Measurements from ENCODE around the gene PRPSAP1.

The PRPSAP1 gene

DNA sequence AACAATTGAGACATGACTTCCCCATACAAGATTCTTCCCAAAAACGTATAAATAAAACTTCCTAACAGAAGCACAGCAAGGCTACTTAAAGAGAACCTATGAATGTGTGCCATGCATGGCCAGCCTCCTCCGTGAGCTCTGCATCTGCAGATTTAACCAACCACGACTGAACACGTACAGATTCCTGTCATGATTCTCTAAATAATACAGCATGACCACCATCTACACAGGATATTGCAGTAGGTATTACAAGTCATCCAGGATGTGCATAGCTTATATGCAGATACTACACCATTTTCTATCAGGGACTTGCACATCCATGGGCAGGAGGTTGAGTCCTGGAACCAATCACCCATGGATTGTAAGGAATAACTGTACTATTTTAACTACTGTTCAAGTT is 44.3 kb downstream of the PRPSAP1 start:
- TF ChIP-seq CREB1 (IDR thresholded peaks at IDR 0.05; ENCODE audit: low read depth) (no peak), USF1 (IDR thresholded peaks at IDR 0.05) (no peak), EGR1 (IDR thresholded peaks at IDR 0.05) (no peak), CEBPB (IDR thresholded peaks at IDR 0.05) (no peak), NFIC (IDR thresholded peaks at IDR 0.05) (no peak), YY1 (IDR thresholded peaks at IDR 0.05; ENCODE audit: low read depth) (no peak), TEAD4 (IDR thresholded peaks at IDR 0.05) (no peak), EP300 (IDR thresholded peaks at IDR 0.05; ENCODE audit: borderline replicate concordance) (no peak), FOXM1 (IDR thresholded peaks at IDR 0.05; ENCODE audit: borderline replicate concordance, low read depth) (no peak), ZBTB7A (IDR thresholded peaks at IDR 0.05; ENCODE audit: low read depth) (no peak), RAD21 (IDR thresholded peaks at IDR 0.05; ENCODE audit: low read depth) (no peak), TCF12 (IDR thresholded peaks at IDR 0.05; ENCODE audit: low read depth) (no peak)
- TF ChIP-seq, protein P1, sequence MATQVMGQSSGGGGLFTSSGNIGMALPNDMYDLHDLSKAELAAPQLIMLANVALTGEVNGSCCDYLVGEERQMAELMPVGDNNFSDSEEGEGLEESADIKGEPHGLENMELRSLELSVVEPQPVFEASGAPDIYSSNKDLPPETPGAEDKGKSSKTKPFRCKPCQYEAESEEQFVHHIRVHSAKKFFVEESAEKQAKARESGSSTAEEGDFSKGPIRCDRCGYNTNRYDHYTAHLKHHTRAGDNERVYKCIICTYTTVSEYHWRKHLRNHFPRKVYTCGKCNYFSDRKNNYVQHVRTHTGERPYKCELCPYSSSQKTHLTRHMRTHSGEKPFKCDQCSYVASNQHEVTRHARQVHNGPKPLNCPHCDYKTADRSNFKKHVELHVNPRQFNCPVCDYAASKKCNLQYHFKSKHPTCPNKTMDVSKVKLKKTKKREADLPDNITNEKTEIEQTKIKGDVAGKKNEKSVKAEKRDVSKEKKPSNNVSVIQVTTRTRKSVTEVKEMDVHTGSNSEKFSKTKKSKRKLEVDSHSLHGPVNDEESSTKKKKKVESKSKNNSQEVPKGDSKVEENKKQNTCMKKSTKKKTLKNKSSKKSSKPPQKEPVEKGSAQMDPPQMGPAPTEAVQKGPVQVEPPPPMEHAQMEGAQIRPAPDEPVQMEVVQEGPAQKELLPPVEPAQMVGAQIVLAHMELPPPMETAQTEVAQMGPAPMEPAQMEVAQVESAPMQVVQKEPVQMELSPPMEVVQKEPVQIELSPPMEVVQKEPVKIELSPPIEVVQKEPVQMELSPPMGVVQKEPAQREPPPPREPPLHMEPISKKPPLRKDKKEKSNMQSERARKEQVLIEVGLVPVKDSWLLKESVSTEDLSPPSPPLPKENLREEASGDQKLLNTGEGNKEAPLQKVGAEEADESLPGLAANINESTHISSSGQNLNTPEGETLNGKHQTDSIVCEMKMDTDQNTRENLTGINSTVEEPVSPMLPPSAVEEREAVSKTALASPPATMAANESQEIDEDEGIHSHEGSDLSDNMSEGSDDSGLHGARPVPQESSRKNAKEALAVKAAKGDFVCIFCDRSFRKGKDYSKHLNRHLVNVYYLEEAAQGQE (IDR thresholded peaks at IDR 0.05; ENCODE audit: low read depth) = no peak

DNA sequence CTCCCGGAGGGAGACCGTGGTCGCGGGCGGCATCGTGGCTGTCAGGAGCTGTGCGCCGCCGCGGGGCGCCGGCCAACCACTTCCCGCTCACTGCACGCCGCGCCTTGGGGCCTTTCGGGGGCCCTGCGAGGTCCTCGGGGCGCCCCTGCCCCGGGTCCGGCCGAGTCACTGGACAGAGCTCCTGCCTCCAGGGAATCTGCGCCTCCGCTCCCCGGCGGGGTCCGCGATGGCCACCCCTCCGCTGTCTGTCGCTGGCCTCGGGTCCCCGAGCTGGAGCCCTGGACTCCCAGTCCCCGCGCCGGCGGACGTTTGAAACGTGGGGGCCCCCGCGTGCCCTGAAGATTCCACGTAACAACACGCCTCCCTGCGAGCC is 45.8 kb downstream of the PRPSAP1 start, which contains the start of gene QRICH2:
Gene QRICH2, minus strand, starts transcription at position 311 of the 373 bp plus-strand sequence. Its CDS starts 278 bp downstream, at position 33.
- no peak for TF ChIP-seq YY1 (IDR thresholded peaks at IDR 0.05; ENCODE audit: low read depth)
- no peak for TF ChIP-seq EP300 (IDR thresholded peaks at IDR 0.05; ENCODE audit: borderline replicate concordance)
- TF ChIP-seq NFIC (IDR thresholded peaks at IDR 0.05) = no peak
- TF ChIP-seq EGR1 (IDR thresholded peaks at IDR 0.05) = no peak
- no peak for TF ChIP-seq CREB1 (IDR thresholded peaks at IDR 0.05; ENCODE audit: low read depth)
- TF ChIP-seq TAF1 (IDR thresholded peaks at IDR 0.05; ENCODE audit: low read depth) = no peak
- TF ChIP-seq, protein P2, sequence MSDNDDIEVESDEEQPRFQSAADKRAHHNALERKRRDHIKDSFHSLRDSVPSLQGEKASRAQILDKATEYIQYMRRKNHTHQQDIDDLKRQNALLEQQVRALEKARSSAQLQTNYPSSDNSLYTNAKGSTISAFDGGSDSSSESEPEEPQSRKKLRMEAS (IDR thresholded peaks at IDR 0.05) = no peak
- TF ChIP-seq TEAD4 (IDR thresholded peaks at IDR 0.05) = no peak

- TF ChIP-seq TEAD4 (IDR thresholded peaks at IDR 0.05) = no peak
These were observed 46.3 kb downstream of the PRPSAP1 start for GRCh38 chr17:76307299-76307965.

DNA sequence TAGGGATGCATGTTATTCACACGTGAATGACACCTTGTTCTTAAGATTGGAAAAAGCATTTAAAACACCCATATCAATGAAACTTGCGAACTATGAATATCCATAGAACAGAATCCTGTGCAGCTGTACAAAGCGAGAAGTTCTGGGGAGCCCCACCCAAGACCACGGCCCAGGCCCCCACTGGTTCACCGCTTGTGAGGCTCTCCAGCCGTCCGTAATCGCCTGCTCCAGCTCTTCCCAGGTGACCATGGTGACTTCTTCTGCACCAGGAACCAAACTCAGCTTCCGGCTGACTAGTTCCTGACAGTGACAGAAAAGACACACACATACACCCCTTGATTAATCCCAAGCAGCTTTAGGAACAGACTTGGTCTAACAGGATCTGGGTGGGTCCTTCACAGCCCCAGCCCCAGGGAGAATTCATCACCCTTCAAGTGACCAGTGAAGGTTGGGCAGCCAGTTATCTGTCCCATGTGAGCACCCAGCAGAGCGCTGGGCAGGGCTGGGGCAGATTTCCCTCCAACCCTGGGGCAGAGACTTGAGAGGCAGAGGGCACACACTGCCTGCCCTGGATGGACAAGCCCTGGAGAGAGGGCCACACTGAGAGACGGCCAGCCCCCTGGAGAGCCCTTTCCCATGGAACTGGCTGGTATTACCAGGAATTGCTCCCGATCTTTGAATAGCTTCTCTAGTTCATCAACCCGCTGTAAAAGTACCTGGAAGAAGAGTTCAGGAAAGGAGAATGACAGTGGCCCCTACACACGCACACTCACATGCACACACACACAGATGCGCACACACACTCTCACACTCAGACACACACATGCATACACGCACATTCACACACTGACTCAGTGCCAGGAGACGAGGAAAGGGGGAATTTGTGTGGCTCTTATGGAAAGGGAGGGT is 49.2 kb downstream of the PRPSAP1 start:
- TF ChIP-seq, protein P2 (IDR thresholded peaks at IDR 0.05) = no peak
- TF ChIP-seq EP300 (IDR thresholded peaks at IDR 0.05; ENCODE audit: borderline replicate concordance) (no peak), TEAD4 (IDR thresholded peaks at IDR 0.05) (no peak), TCF12 (IDR thresholded peaks at IDR 0.05; ENCODE audit: low read depth) (no peak)

DNA sequence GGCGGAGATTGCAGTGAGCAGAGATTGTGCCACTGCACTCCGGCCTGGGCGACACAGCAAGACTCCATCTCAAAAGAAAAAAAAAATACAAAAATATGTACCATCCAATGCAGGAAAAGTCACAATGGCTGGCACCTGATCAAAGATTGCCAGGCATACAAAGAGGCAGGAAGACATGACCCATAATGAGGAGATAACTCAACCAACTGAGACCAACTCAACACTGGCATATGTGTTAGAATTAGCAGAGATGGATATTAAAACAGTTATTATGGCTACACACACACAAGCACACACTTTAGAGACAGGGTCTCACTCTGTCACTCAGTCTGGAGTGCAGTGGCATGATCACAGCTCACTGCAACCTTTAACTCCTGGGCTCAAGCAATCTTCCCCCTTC is 56.3 kb downstream of the PRPSAP1 start:
- TF ChIP-seq YY1 (IDR thresholded peaks at IDR 0.05; ENCODE audit: low read depth) (no peak), FOXM1 (IDR thresholded peaks at IDR 0.05; ENCODE audit: borderline replicate concordance, low read depth) (no peak)

GRCh38 chr17:76296889-76297288 is 56.8 kb downstream of the PRPSAP1 start:
- no peak for TF ChIP-seq ZBTB7A (IDR thresholded peaks at IDR 0.05; ENCODE audit: low read depth)

GRCh38 chr17:76296186-76296585 is 57.5 kb downstream of the PRPSAP1 start:
- TF ChIP-seq CEBPB (IDR thresholded peaks at IDR 0.05) (no peak), RAD21 (IDR thresholded peaks at IDR 0.05; ENCODE audit: low read depth) (no peak), NFIC (IDR thresholded peaks at IDR 0.05) (no peak), YY1 (IDR thresholded peaks at IDR 0.05; ENCODE audit: low read depth) (no peak), TAF1 (IDR thresholded peaks at IDR 0.05; ENCODE audit: low read depth) (no peak), USF1 (IDR thresholded peaks at IDR 0.05) (no peak), TEAD4 (IDR thresholded peaks at IDR 0.05) (no peak)
- TF ChIP-seq, protein P1 (IDR thresholded peaks at IDR 0.05; ENCODE audit: low read depth) = no peak
